RWPE2 (cell line): Measurements from ENCODE around the gene SORCS2.

ENCODE experiments used
- ATAC-seq: fragments of 200-7000 bp; cut with Tn5 transposase; 3 replicates; pipeline ENCODE4 v1.9.1; 2021; ENCODE audit warnings: low read depth
- DNase-seq: peaks from one replicate; pipeline ENCODE4 v3.0.0-alpha.2; 2020; ENCODE audit warnings: low spot score
- H3K27ac ChIP-seq: fragments of 450-650 bp; 2 replicates; pipeline ENCODE4 v1.5.1; 2017; ENCODE audit warnings: mild to moderate bottlenecking; ENCODE audit not compliant: poor library complexity, severe bottlenecking
- H3K27me3 ChIP-seq: fragments of 250-450 bp; sonication (Bioruptor Pico); 2 replicates; pipeline ENCODE4 v1.5.1; 2021; ENCODE audit warnings: mild to moderate bottlenecking, moderate library complexity; ENCODE audit not compliant: insufficient read depth, poor library complexity, severe bottlenecking
- H3K36me3 ChIP-seq: fragments of 250-450 bp; sonication (Bioruptor Pico); 2 replicates; pipeline ENCODE4 v1.5.1; 2020; ENCODE audit warnings: low read depth, mild to moderate bottlenecking, moderate library complexity
- H3K4me1 ChIP-seq: fragments of 250-450 bp; sonication (Bioruptor Pico); 2 replicates; pipeline ENCODE4 v1.5.1; 2021; ENCODE audit warnings: mild to moderate bottlenecking, moderate library complexity; ENCODE audit not compliant: insufficient read depth, poor library complexity, severe bottlenecking
- H3K4me3 ChIP-seq: fragments of 250-450 bp; sonication (Bioruptor Pico); 2 replicates; pipeline ENCODE4 v1.5.1; 2021; ENCODE audit warnings: mild to moderate bottlenecking, moderate library complexity; ENCODE audit not compliant: severe bottlenecking
- H3K9me3 ChIP-seq: fragments of 250-450 bp; sonication (Bioruptor Pico); 2 replicates; pipeline ENCODE4 v1.5.1; 2021; ENCODE audit warnings: mild to moderate bottlenecking, moderate library complexity; ENCODE audit not compliant: severe bottlenecking
- TF ChIP-seq, protein P1 (sequence below): fragments of 450-650 bp; IDR thresholded peaks from one replicate; pipeline ENCODE4 v1.5.1; 2017; ENCODE audit warnings: mild to moderate bottlenecking, moderate library complexity; ENCODE audit not compliant: poor library complexity, severe bottlenecking

Gene SORCS2

DNA sequence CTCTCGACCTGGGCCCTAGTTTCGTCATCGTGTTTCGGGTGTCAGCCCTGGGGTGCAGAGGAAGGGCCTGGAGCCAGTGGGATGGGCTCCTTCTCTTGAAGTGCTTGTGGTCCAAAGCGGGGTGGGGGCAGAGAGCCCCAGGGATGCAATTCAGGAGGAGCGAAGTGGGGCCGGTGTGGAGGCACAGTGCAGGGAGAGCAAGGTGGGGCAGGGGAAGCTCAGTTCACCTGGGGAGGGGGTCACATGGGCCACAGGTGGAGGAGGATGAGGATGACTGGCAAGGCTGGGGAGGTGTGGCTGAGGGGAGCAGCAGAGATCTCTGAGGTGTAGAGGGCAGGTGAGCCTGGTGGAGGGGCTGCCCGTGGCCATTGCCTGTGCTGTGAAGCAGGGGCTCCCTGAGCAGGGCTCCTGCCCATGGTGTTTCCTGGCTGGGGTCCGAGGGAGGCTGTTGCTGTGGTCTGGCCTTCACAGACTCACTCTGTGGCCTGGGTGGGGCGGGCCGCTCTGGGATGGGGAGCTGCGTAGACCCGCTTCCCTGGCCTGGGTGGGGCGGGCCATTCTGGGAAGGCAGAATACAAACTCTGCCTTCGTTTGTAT, 6.9 kb downstream of the SORCS2 start:
- no peak overlapping the region for H3K27ac ChIP-seq
- H3K9me3 ChIP-seq, result no peaks in the 10 kb centered on the region
- TF ChIP-seq, protein P1, sequence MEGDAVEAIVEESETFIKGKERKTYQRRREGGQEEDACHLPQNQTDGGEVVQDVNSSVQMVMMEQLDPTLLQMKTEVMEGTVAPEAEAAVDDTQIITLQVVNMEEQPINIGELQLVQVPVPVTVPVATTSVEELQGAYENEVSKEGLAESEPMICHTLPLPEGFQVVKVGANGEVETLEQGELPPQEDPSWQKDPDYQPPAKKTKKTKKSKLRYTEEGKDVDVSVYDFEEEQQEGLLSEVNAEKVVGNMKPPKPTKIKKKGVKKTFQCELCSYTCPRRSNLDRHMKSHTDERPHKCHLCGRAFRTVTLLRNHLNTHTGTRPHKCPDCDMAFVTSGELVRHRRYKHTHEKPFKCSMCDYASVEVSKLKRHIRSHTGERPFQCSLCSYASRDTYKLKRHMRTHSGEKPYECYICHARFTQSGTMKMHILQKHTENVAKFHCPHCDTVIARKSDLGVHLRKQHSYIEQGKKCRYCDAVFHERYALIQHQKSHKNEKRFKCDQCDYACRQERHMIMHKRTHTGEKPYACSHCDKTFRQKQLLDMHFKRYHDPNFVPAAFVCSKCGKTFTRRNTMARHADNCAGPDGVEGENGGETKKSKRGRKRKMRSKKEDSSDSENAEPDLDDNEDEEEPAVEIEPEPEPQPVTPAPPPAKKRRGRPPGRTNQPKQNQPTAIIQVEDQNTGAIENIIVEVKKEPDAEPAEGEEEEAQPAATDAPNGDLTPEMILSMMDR, result no peak
- H3K36me3 ChIP-seq, result no peaks in the 10 kb centered on the region
- no peak for ATAC-seq
- no peak overlapping the region for H3K4me3 ChIP-seq
- DNase-seq, result no peak
- peaks cover 3% of the 10 kb centered on the region for H3K27me3 ChIP-seq
- H3K4me1 ChIP-seq, result peaks cover 15% of the 10 kb centered on the region

- no peaks in the 10 kb centered on the region for H3K9me3 ChIP-seq
- H3K4me3 ChIP-seq, result no peak overlapping the region
- ATAC-seq, result no peak
- peaks cover 15% of the 10 kb centered on the region for H3K4me1 ChIP-seq
- no peaks in the 10 kb centered on the region for H3K36me3 ChIP-seq
- no peak overlapping the region for H3K27ac ChIP-seq
- H3K27me3 ChIP-seq, result no peaks in the 10 kb centered on the region
- TF ChIP-seq, protein P1, result no peak
- DNase-seq, result no peak
Observed at GRCh38 chr4:7199771-7200441, 7.6 kb downstream of the SORCS2 start.

GRCh38 chr4:7200801-7201200, 8.5 kb downstream of the SORCS2 start:
- TF ChIP-seq, protein P1, result no peak
- H3K27ac ChIP-seq, result no peak overlapping the region
- peaks cover 20% of the 10 kb centered on the region for H3K4me1 ChIP-seq
- H3K27me3 ChIP-seq, result no peaks in the 10 kb centered on the region
- H3K36me3 ChIP-seq, result no peaks in the 10 kb centered on the region
- H3K9me3 ChIP-seq, result no peaks in the 10 kb centered on the region
- ATAC-seq, result no peak
- no peak overlapping the region for H3K4me3 ChIP-seq
- DNase-seq, result no peak

DNA sequence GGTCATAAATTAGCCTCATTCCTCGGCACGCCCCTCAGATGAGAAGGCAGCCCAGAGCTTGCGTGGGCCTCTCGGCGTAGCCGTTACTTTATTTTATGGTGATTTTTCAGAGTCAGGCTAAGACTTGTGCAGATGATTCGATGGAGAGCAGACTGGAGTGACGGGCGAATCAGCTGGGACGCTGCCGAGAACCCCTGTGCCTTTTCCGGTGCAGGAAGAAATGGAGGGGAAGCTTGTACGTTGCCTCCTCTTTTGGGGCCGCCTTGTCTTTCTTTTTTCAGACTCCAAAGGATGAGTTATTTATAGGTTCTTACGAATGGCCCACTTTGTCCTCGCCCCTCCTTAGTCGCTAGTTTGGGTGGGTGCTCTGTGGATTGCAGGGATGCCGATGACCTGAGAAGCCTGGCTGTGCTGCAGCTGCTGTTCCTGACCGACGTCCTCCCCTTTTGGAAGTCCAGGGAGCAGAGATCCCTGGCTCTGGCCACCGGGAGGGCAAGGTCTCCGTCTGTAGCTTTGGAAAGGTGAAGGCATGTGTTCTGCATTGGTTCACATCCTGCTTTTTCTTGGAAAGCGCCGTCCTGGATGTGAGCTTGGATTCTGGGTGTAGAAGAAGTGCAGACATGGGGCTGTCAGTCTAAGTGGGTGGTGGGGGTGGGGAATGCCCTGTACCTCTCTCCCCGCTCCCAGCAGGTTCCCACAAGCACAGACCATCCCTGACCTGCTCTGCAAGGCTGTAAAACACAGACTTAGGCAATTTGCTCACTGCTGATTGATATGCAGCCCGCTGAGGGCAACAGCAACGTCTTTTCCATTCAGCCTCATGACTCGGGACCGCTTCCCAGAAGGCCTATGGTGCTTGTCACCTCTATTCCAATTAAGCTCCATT, 9.3 kb downstream of the SORCS2 start:
- TF ChIP-seq, protein P1, result no peak
- ATAC-seq, result no peak
- Histone ChIP-seq H3K9me3 (no peaks in the 10 kb centered on the region), H3K27ac (no peak overlapping the region), H3K27me3 (no peaks in the 10 kb centered on the region), H3K4me1 (peaks cover 28% of the 10 kb centered on the region), H3K4me3 (no peak overlapping the region), H3K36me3 (no peaks in the 10 kb centered on the region)
- DNase-seq, result no peak
